ENCODE results near the gene RERE. TPM values are rescaled to one million over a fixed set of nuclear protein-coding genes. Genes with fewer than 3 reads are reported as not detected.

Gene RERE
- total RNA-seq, 1 experiment from 2014 or later: 73.4 TPM

GRCh38 chr1:8858112-8858668, 40.8 kb upstream of the RERE start:
- DNase-seq: peak; percentile 78 to 82
- H3K4me1 ChIP-seq (replicated peaks; ENCODE audit: insufficient read depth): 0 out of 2 replicates have a peak, but pooled peaks cover 5% of the 10 kb centered on the region
- H3K36me3 ChIP-seq (ENCODE audit: low read depth): peaks cover 15% of the 10 kb centered on the region; the same call in 1 of the 2 replicates
- intact Hi-C loops (cut with micrococcal nuclease; ENCODE audit: unreplicated experiment): loop anchor here (1.0 to 10.0 kb wide), 6 partner anchors 15 to 1193 kb away; no protein-coding TSS in a partner anchor
- peaks cover 45% of the 10 kb centered on the region for H4K20me1 ChIP-seq (ENCODE audit: insufficient read depth)
- ChIA-PET POLR2A (ENCODE audit: unreplicated experiment) (interaction anchor here (0.6 to 0.7 kb wide), 4 partner anchors 9 to 432 kb away, joined by 3 to 6 read pairs (median 4); no protein-coding TSS in a partner anchor), CTCF (no interaction called here)
- H3K9me2 ChIP-seq (ENCODE audit: insufficient read depth): no peaks in the 10 kb centered on the region
- H3K79me2 ChIP-seq (ENCODE audit: low read depth): no peaks in the 10 kb centered on the region
- H3K27me3 ChIP-seq (ENCODE audit: insufficient read depth, low read depth): no peaks in the 10 kb centered on the region
- H3K4me2 ChIP-seq: no peak overlapping the region
- no peak overlapping the region for H2AFZ ChIP-seq
- no peaks in the 10 kb centered on the region for H3K9me3 ChIP-seq (ENCODE audit: insufficient read depth, low read depth)
- no TSS peak for BruUV-seq (replicated peaks)
- H3F3A ChIP-seq (ENCODE audit: insufficient read depth, low read depth): peaks cover 71% of the 10 kb centered on the region
- H3K4me3 ChIP-seq: no peak overlapping the region
- H3K27ac ChIP-seq: no peak overlapping the region
- TF ChIP-seq EZH2 (IDR thresholded peaks at IDR 0.05; ENCODE audit: low read depth) (no peak), CTCF (conservative IDR thresholded peaks at IDR 0.05) (no peak)

GRCh38 chr1:8856689-8857412, 39.4 kb upstream of the RERE start:
- H3K27me3 ChIP-seq (ENCODE audit: insufficient read depth, low read depth): no peaks in the 10 kb centered on the region
- BruUV-seq (replicated peaks): no TSS peak
- H3K4me2 ChIP-seq: no peak overlapping the region
- H3K9me2 ChIP-seq (ENCODE audit: insufficient read depth): no peaks in the 10 kb centered on the region
- H3K4me1 ChIP-seq (replicated peaks; ENCODE audit: insufficient read depth): 0 out of 2 replicates have a peak, but pooled peaks cover 5% of the 10 kb centered on the region
- ChIA-PET CTCF (interaction anchor here (0.6 to 0.7 kb wide), 2 partner anchors 9 to 1049 kb away, joined by 3 read pairs; no protein-coding TSS in a partner anchor), POLR2A (ENCODE audit: unreplicated experiment) (no interaction called here)
- no peak overlapping the region for H3K27ac ChIP-seq
- H3K9me3 ChIP-seq (ENCODE audit: insufficient read depth, low read depth): no peaks in the 10 kb centered on the region
- H3K36me3 ChIP-seq (ENCODE audit: low read depth): 0 out of 2 replicates have a peak, but pooled peaks cover 5% of the 10 kb centered on the region
- no peaks in the 10 kb centered on the region for H3K79me2 ChIP-seq (ENCODE audit: low read depth)
- H3F3A ChIP-seq (ENCODE audit: insufficient read depth, low read depth): peaks cover 58% of the 10 kb centered on the region
- H4K20me1 ChIP-seq (ENCODE audit: insufficient read depth): peaks cover 36% of the 10 kb centered on the region
- H3K4me3 ChIP-seq: no peak overlapping the region
- DNase-seq: no peak
- TF ChIP-seq EZH2 (IDR thresholded peaks at IDR 0.05; ENCODE audit: low read depth): no peak
- no peak for TF ChIP-seq CTCF (conservative IDR thresholded peaks at IDR 0.05)
- intact Hi-C loops (cut with micrococcal nuclease; ENCODE audit: unreplicated experiment): loop anchor here (5.0 to 10.0 kb wide), 3 partner anchors 150 to 1192 kb away; no protein-coding TSS in a partner anchor
- H2AFZ ChIP-seq: no peak overlapping the region

GRCh38 chr1:8854240-8854639, 36.8 kb upstream of the RERE start:
- Histone ChIP-seq H2AFZ (no peak overlapping the region), H3K9me2 (ENCODE audit: insufficient read depth) (no peaks in the 10 kb centered on the region), H3K9me3 (ENCODE audit: insufficient read depth, low read depth) (no peaks in the 10 kb centered on the region), H3F3A (ENCODE audit: insufficient read depth, low read depth) (peaks cover 31% of the 10 kb centered on the region), H3K79me2 (ENCODE audit: low read depth) (no peaks in the 10 kb centered on the region), H3K4me1 (replicated peaks; ENCODE audit: insufficient read depth) (0 out of 2 replicates have a peak, but pooled peaks cover 4% of the 10 kb centered on the region), H3K27me3 (ENCODE audit: insufficient read depth, low read depth) (no peaks in the 10 kb centered on the region), H3K36me3 (ENCODE audit: low read depth) (no peaks in the 10 kb centered on the region), H4K20me1 (ENCODE audit: insufficient read depth) (peaks cover 12% of the 10 kb centered on the region), H3K27ac (no peak overlapping the region), H3K4me2 (no peak overlapping the region), H3K4me3 (no peak overlapping the region)
- ChIA-PET CTCF (no interaction called here), POLR2A (ENCODE audit: unreplicated experiment) (no interaction called here)
- no peak for TF ChIP-seq EZH2 (IDR thresholded peaks at IDR 0.05; ENCODE audit: low read depth)
- TF ChIP-seq CTCF (conservative IDR thresholded peaks at IDR 0.05): no peak
- intact Hi-C loops (cut with micrococcal nuclease; ENCODE audit: unreplicated experiment): loop anchor here (10.0 kb wide), 2 partner anchors 251 to 1189 kb away; no protein-coding TSS in a partner anchor
- no TSS peak for BruUV-seq (replicated peaks)
- no peak for DNase-seq

All from PC-9 (cell line).